Astrocyte of the cerebellum (primary cell): Measurements from ENCODE around the gene USP2.

Source experiments
- DNase-seq: peaks from one replicate; pipeline ENCODE4 v3.0.0-alpha.2; 2011; ENCODE audit warnings: low read depth
- H3K4me3 ChIP-seq: 2 replicates; pipeline ENCODE4 v1.5.1; 2011; ENCODE audit warnings: mild to moderate bottlenecking, low read depth, low read length, moderate library complexity
- CTCF ChIP-seq: IDR thresholded peaks from 2 replicates; pipeline ENCODE4 v1.5.1; 2012; ENCODE audit warnings: low read length, low read depth, moderate library complexity, mild to moderate bottlenecking; ENCODE audit errors: missing control alignments
- in situ Hi-C: cut with HindIII; loops from 2 replicates; pipeline ENCODE4 v1.10.0; 2017; ENCODE audit warnings: low sequenced_read_pairs

Gene USP2

DNA sequence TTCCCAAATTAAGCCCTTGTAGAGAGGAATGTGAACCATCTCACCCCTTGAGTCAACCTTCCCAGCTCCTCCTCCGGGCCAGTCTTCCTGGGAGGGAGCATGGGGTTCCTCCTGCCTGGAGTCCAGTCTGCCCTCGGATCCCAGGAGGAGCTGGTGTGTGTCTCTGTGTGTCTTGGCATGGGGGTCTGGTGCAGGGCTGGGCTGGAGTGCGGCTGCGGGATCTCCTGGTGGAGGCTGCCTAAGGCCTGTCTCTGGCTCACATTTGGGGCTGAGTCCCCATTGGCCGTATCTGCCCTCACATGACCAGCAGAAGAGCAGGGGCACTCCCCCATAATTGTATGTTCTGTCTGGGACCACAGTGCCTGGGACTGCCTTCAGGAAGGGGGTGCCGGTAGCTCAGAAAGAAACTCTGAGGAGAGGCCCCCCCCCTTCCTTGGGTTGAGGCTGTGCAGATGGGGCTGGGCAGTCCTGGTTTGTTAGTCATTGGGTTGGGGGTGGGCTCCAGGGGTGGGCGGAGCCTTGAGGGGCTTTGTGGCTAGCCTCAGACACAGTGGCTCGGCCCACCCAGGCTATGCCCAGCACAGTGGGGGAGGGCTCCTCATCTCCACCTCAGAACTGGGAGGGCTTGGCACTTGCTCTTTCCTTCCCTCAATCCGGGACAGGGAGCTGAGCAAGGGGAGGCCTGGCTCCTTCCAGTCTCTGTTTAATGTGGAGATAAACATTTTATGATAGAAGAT, 43.7 kb downstream of the USP2 start:
- DNase-seq: peak; percentile 31
- H3K4me3 ChIP-seq: peak overlapping the region; percentile 50
- no peak for TF ChIP-seq CTCF
- in situ Hi-C loops: no loop called here

DNA sequence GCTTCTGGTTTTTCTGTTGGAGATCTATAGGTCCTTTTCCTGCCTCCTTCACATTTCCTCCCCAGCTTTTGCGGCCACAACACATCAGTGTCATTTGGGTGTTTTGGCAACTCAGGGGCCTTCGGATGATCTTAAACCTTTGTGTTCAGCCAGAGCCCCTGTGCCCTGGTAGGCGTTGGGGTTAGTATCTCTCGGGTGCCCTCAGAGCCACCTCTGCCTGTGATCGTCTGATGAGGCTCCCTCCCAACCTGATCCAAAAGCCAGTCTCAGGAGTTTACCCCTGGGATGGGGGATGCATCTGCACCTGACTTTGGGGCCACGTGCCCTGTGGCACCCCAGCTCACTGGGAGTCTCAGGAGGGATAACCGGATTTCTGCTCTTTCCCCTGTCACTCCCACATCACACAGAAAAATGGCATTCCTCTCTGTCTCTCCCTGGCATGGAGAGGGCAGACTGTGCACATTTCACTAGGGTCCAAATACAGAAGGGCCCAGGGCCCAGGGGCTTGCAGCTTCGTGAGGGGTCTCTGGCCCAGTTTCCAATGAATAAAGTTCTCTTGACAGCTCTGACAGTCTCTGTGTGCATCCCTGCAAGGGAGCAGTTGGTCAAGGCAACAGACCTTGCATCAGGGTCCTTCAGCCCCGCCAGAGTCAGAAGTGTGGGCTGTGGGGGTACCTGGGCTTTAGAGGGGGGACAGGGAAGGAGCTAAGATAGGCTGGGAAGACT, 44.6 kb downstream of the USP2 start:
- in situ Hi-C loops: no loop called here
- no peak overlapping the region for H3K4me3 ChIP-seq
- TF ChIP-seq CTCF: no peak
- no peak for DNase-seq

- no peak for DNase-seq
- in situ Hi-C loops: no loop called here
- H3K4me3 ChIP-seq: no peak overlapping the region
- no peak for TF ChIP-seq CTCF
Observed at GRCh38 chr11:119335655-119336543, 45.6 kb downstream of the USP2 start.

- peak overlapping the region; percentile 85 for H3K4me3 ChIP-seq
- TF ChIP-seq CTCF: no peak
- in situ Hi-C loops: no loop called here
- DNase-seq: no peak
Observed at GRCh38 chr11:119335091-119335654, 46.3 kb downstream of the USP2 start.

GRCh38 chr11:119334174-119334930, 47.1 kb downstream of the USP2 start, which contains the start of gene RNF26:
TSS of gene RNF26 (plus strand) at chr11:119334527. CDS start at chr11:119335123, 596 bp downstream.
- peak; percentile 97 for DNase-seq
- in situ Hi-C loops: no loop called here
- H3K4me3 ChIP-seq: peak within 1 kb of the TSS; percentile 85
- no peak for TF ChIP-seq CTCF
